Measurements from ENCODE around the gene RBPJ.

DNA sequence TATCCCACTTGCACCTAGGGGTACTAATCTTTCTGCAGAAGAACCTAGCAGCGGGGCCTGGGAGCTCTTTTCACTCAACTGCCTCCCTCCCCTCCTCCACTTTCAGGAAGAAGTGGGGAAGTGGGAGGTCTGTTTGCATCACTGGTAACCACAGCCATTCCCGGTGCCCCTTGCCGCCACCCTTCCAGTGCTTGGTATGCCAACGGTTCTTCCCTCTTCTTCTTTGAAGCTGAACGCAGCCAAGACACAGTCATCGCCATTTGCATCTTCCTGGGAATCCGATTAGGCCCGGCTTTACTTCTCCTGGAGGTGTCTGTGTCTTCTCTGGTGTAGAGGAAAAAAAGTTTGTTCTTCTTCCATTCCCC lies 47.2 kb upstream of the RBPJ start:
- TF ChIP-seq, protein P1, sequence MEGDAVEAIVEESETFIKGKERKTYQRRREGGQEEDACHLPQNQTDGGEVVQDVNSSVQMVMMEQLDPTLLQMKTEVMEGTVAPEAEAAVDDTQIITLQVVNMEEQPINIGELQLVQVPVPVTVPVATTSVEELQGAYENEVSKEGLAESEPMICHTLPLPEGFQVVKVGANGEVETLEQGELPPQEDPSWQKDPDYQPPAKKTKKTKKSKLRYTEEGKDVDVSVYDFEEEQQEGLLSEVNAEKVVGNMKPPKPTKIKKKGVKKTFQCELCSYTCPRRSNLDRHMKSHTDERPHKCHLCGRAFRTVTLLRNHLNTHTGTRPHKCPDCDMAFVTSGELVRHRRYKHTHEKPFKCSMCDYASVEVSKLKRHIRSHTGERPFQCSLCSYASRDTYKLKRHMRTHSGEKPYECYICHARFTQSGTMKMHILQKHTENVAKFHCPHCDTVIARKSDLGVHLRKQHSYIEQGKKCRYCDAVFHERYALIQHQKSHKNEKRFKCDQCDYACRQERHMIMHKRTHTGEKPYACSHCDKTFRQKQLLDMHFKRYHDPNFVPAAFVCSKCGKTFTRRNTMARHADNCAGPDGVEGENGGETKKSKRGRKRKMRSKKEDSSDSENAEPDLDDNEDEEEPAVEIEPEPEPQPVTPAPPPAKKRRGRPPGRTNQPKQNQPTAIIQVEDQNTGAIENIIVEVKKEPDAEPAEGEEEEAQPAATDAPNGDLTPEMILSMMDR (IDR thresholded peaks at IDR 0.05; ENCODE audit: insufficient read depth, low read length, poor library complexity, severe bottlenecking) = no peak
- no peak for TF ChIP-seq EZH2phosphoT487 (conservative IDR thresholded peaks at IDR 0.05; ENCODE audit: low read length)
